Endothelial cell of umbilical vein (primary cell): ENCODE results near the gene CWC27. TPM values are rescaled to one million over a fixed set of nuclear protein-coding genes. Genes with fewer than 3 reads are reported as not detected.

Source experiments
- BruUV-seq: library from RNA; stranded (reverse); fragments of 400-500 nt; replicated peaks from 2 replicates; lab custom pipeline; 2021; lab: Mats Ljungman, UMichigan
- CTCF ChIA-PET: fragments of 300-600, 350-600 bp; sonication (Branson Sonifier 250); formaldehyde crosslinking; loops from one replicate; lab custom pipeline; 2021; ENCODE audit warnings: antibody characterized with exemption, inconsistent platforms; lab: Charles Lee
- POLR2A ChIA-PET: fragments of 300-600, 350-600 bp; sonication (Branson Sonifier 250); formaldehyde crosslinking; loops from one replicate; lab custom pipeline; 2021; ENCODE audit warnings: antibody characterized with exemption, inconsistent platforms; lab: Charles Lee
- DNase-seq: peaks from one replicate; pipeline ENCODE4 v3.0.0-alpha.2; 2011; ENCODE audit warnings: low read depth, low spot score
- FAIRE-seq: peaks from 2 replicates; lab custom pipeline; 2011; peaks lifted over from hg19 to GRCh38; lab: Jason Lieb, UNC
- H2AFZ ChIP-seq: 2 replicates; pipeline ENCODE4 v1.6.0; 2012; ENCODE audit warnings: low read depth, low read length, control low read depth, inconsistent platforms
- H3K27ac ChIP-seq: 2 replicates; pipeline ENCODE4 v1.5.1; 2011; ENCODE audit warnings: low read depth, mild to moderate bottlenecking, control low read depth, low read length, moderate library complexity; ENCODE audit not compliant: insufficient read depth
- H3K27me3 ChIP-seq, 2 experiments: 2 replicates each; pipeline versions ENCODE4 v1.6.0 to v1.6.1; 2011; ENCODE audit warnings: low read length in 2 of 2, mixed read lengths in 1 of 2; ENCODE audit not compliant: control insufficient read depth in 2 of 2, insufficient read depth in 2 of 2
- H3K36me3 ChIP-seq, 2 experiments: 2 replicates in 1 of 2; 3 replicates in 1 of 2; pipeline ENCODE4 v1.5.1; 2011; ENCODE audit warnings: low read length in 2 of 2, mild to moderate bottlenecking in 1 of 2, moderate library complexity in 1 of 2; ENCODE audit not compliant: control insufficient read depth in 2 of 2, insufficient read depth in 2 of 2; ENCODE audit errors: extremely low read depth in 1 of 2
- H3K4me1 ChIP-seq: 3 replicates; pipeline ENCODE4 v1.5.1; 2011; ENCODE audit warnings: mild to moderate bottlenecking, low read length; ENCODE audit not compliant: control insufficient read depth, insufficient read depth; ENCODE audit errors: extremely low read depth
- H3K4me2 ChIP-seq: 2 replicates; pipeline ENCODE4 v1.6.1; 2011; ENCODE audit warnings: low read length, control low read depth, mixed read lengths; ENCODE audit not compliant: insufficient read depth
- H3K4me3 ChIP-seq, 3 experiments: fragments of 200-600 bp in 1 of 3; sonication (generic), shearing (Covaris generic) in 1 of 3; replicated peaks in 1 of 3; 2 replicates each; pipeline ENCODE4 v1.5.1; 2011 to 2016; ENCODE audit warnings: control low read depth in 3 of 3, low read length in 3 of 3, mild to moderate bottlenecking in 2 of 3, inconsistent platforms in 1 of 3, low read depth in 1 of 3, moderate library complexity in 1 of 3; ENCODE audit not compliant: insufficient read depth in 1 of 3
- H3K79me2 ChIP-seq: 2 replicates; pipeline ENCODE4 v1.6.0; 2012; ENCODE audit warnings: low read length, inconsistent platforms; ENCODE audit not compliant: control insufficient read depth, insufficient read depth
- H3K9ac ChIP-seq: replicated peaks from 2 replicates; pipeline ENCODE3; 2011; ENCODE audit warnings: low read length, control low read depth; ENCODE audit not compliant: insufficient read depth; ENCODE audit errors: extremely low read depth
- H3K9me1 ChIP-seq: replicated peaks from 3 replicates; pipeline ENCODE4 v1.6.0; 2011; ENCODE audit warnings: mild to moderate bottlenecking, low read length; ENCODE audit not compliant: control insufficient read depth, insufficient read depth; ENCODE audit errors: extremely low read depth
- H3K9me3 ChIP-seq: replicated peaks from 2 replicates; pipeline ENCODE4 v1.5.1; 2012; ENCODE audit warnings: low read length, inconsistent platforms; ENCODE audit not compliant: control insufficient read depth, insufficient read depth
- H4K20me1 ChIP-seq: replicated peaks from 2 replicates; pipeline ENCODE3; 2011; ENCODE audit warnings: mild to moderate bottlenecking, low read length; ENCODE audit not compliant: control insufficient read depth, insufficient read depth; ENCODE audit errors: extremely low read depth
- CTCF ChIP-seq, 2 donors: IDR thresholded peaks; 1 replicate in 1 of 2; 2 replicates in 1 of 2; pipeline ENCODE4 v1.5.1; 2011; ENCODE audit warnings: low read length in 2 of 2, mild to moderate bottlenecking in 2 of 2, moderate library complexity in 2 of 2, control low read depth in 1 of 2, inconsistent platforms in 1 of 2, low read depth in 1 of 2; ENCODE audit not compliant: insufficient read depth in 1 of 2; ENCODE audit errors: extremely low read depth in 1 of 2
- EZH2 ChIP-seq: IDR thresholded peaks from 2 replicates; pipeline ENCODE4 v1.6.1; 2012; ENCODE audit warnings: borderline replicate concordance, low read depth, mild to moderate bottlenecking, moderate library complexity, low read length, inconsistent platforms; ENCODE audit not compliant: severe bottlenecking
- FOS ChIP-seq: IDR thresholded peaks from 2 replicates; pipeline ENCODE4 v1.6.1; 2011; ENCODE audit warnings: mild to moderate bottlenecking, low read length, moderate library complexity, borderline replicate concordance; ENCODE audit not compliant: insufficient read depth
- GATA2 ChIP-seq: IDR thresholded peaks from 2 replicates; pipeline ENCODE4 v1.7.0; 2011; ENCODE audit warnings: low read depth, mild to moderate bottlenecking, moderate library complexity, mixed read lengths, low read length; ENCODE audit not compliant: insufficient read length, insufficient read depth
- JUN ChIP-seq: IDR thresholded peaks from 2 replicates; pipeline ENCODE4 v1.6.1; 2011; ENCODE audit warnings: borderline replicate concordance, low read depth; ENCODE audit not compliant: insufficient read length, insufficient read depth
- MAX ChIP-seq: IDR thresholded peaks from 2 replicates; pipeline ENCODE4 v1.6.1; 2011; ENCODE audit not compliant: insufficient read depth, insufficient read length
- MYC ChIP-seq: IDR thresholded peaks from one replicate; pipeline ENCODE4 v1.6.1; 2011; ENCODE audit warnings: mild to moderate bottlenecking, low read depth, low read length
- POLR2A ChIP-seq: IDR thresholded peaks from 2 replicates; pipeline ENCODE4 v1.6.1; 2012; ENCODE audit warnings: low read depth, mild to moderate bottlenecking, control low read depth, low read length
- POLR2AphosphoS5 ChIP-seq: IDR thresholded peaks from 2 replicates; pipeline ENCODE4 v1.6.1; 2012; ENCODE audit warnings: low read depth, mild to moderate bottlenecking, control low read depth, low read length, moderate library complexity; ENCODE audit not compliant: insufficient read depth
- dilution Hi-C: fragments of 300-500 bp; cut with MboI; formaldehyde crosslinking; loops from one replicate; pipeline ENCODE4 v1.15.0; 2019; ENCODE audit warnings: low sequenced_read_pairs; ENCODE audit not compliant: extremely low pct_ligation_motif_present
- intact Hi-C: fragments of 100-400 bp; cut with micrococcal nuclease; formaldehyde crosslinking; loops from one replicate; pipeline ENCODE4 v1.10.0; 2022
- polyA plus RNA-seq, 4 experiments: library from polyadenylated mRNA; depleted of rRNA in 3 of 4; stranded (reverse) in 3 of 4; unstranded in 1 of 4; fragments of >200 nt; gene quantifications; 2 replicates each; pipeline versions ENCODE4 v1.2.1 to v1.2.3, GENCODE V29; 2011 to 2012; ENCODE audit warnings: missing spikeins in 1 of 4
- total RNA-seq: library from RNA; stranded (reverse); gene quantifications from 2 replicates; pipeline ENCODE4 v1.2.3, GENCODE V29; 2021

The CWC27 gene
- total and polyA plus RNA-seq, 2 donors (not counting 3 experiments of a cell fraction or from before 2014, with no cell fraction given): 11.9 to 23.8 TPM

- Histone ChIP-seq H3K36me3 (no peaks in the 10 kb centered on the region), H3K27me3 (no peaks in the 10 kb centered on the region), H2AFZ (no peak overlapping the region), H3K4me1 (peaks cover 13% of the 10 kb centered on the region), H4K20me1 (no peaks in the 10 kb centered on the region), H3K9ac (no peak overlapping the region), H3K4me3 (no peak overlapping the region), H3K27ac (no peak overlapping the region), H3K4me2 (no peak overlapping the region), H3K79me2 (no peaks in the 10 kb centered on the region), H3K9me1 (no peaks in the 10 kb centered on the region), H3K9me3 (no peaks in the 10 kb centered on the region)
- no peak for DNase-seq
- CTCF ChIA-PET: no interaction called here
- intact Hi-C loops: no loop called here
- no peak for TF ChIP-seq EZH2
- no peak for TF ChIP-seq GATA2
- TF ChIP-seq MYC: no peak
- no peak for TF ChIP-seq JUN
- no peak for TF ChIP-seq POLR2A
- no peak for TF ChIP-seq POLR2AphosphoS5
- no peak for TF ChIP-seq FOS
- no peak for TF ChIP-seq MAX
- no peak for TF ChIP-seq CTCF (IDR thresholded peaks at IDR 0.05; ENCODE audit: extremely low read depth in 1 of 2, insufficient read depth in 1 of 2, low read depth in 1 of 2, low read length in 2 of 2)
- FAIRE-seq: no peak
- dilution Hi-C loops: no loop called here
- POLR2A ChIA-PET: no interaction called here
- no TSS peak for BruUV-seq
Observed at GRCh38 chr5:64826541-64826940, 57.8 kb downstream of the CWC27 start.
